Calu3 (cell line): ENCODE data around the gene LRRC45. TPM values are rescaled to one million over a fixed set of nuclear protein-coding genes. Genes with fewer than 3 reads are reported as not detected.

Experiments
- Bru-seq: library from RNA; stranded (reverse); fragments of 400-500 nt; gene quantifications from one replicate; lab custom pipeline; 2021; lab: Mats Ljungman, UMichigan
- BruChase-seq, 2 experiments: library from RNA; stranded (reverse); fragments of 400-500 nt; gene quantifications; one replicate each; lab custom pipeline; 2021; lab: Mats Ljungman, UMichigan
- BruUV-seq: library from RNA; stranded (reverse); fragments of 400-500 nt; replicated peaks from 2 replicates; lab custom pipeline; 2021; lab: Mats Ljungman, UMichigan
- CTCF ChIA-PET: fragments of 300-600 bp; sonication (Branson Sonifier 250); formaldehyde crosslinking; loops from one replicate; lab custom pipeline; 2022; ENCODE audit warnings: antibody characterized with exemption; lab: Charles Lee
- DNase-seq: peaks from one replicate; pipeline ENCODE4 v3.0.0; 2022
- H3K27ac Mint-ChIP-seq: one replicate; pipeline ENCODE4 v1.8.0; 2022; ENCODE audit warnings: mixed read lengths; ENCODE audit not compliant: unreplicated experiment
- H3K27me3 Mint-ChIP-seq: one replicate; pipeline ENCODE4 v1.8.0; 2022; ENCODE audit warnings: mixed read lengths; ENCODE audit not compliant: unreplicated experiment
- H3K36me3 Mint-ChIP-seq: one replicate; pipeline ENCODE4 v1.8.0; 2022; ENCODE audit warnings: mild to moderate bottlenecking, moderate library complexity, mixed read lengths; ENCODE audit not compliant: insufficient read depth, unreplicated experiment
- H3K4me1 Mint-ChIP-seq: one replicate; pipeline ENCODE4 v1.8.0; 2022; ENCODE audit warnings: mild to moderate bottlenecking, low read depth, mixed read lengths; ENCODE audit not compliant: unreplicated experiment
- H3K4me3 Mint-ChIP-seq: one replicate; pipeline ENCODE4 v1.8.0; 2022; ENCODE audit warnings: mild to moderate bottlenecking, low read depth, moderate library complexity, mixed read lengths; ENCODE audit not compliant: unreplicated experiment
- H3K9me3 Mint-ChIP-seq: one replicate; pipeline ENCODE4 v1.8.0; 2022; ENCODE audit warnings: low read depth, mixed read lengths; ENCODE audit not compliant: unreplicated experiment
- CTCF ChIP-seq: fragments of 200-600 bp; IDR thresholded peaks from one replicate; pipeline ENCODE4 v1.8.0; 2022; ENCODE audit warnings: antibody characterized with exemption; ENCODE audit not compliant: unreplicated experiment
- intact Hi-C: fragments of 100-400 bp; cut with micrococcal nuclease; formaldehyde crosslinking; loops from one replicate; pipeline ENCODE4 v1.10.0; 2022; ENCODE audit not compliant: unreplicated experiment
- long read RNA-seq: library from polyadenylated mRNA; stranded (forward); transcript quantifications from one replicate; pipeline ENCODE4 v2.0.0, GENCODE V29; 2022
- total RNA-seq: library from RNA; stranded (reverse); gene quantifications from 2 replicates; pipeline ENCODE4 v1.2.3, GENCODE V29; 2022

LRRC45 gene
- 31.2 and 32.6 TPM in 2 replicates for total RNA-seq
- percentile 43 among the genes with signal in this experiment for Bru-seq, nascent RNA
- percentile 66 among the genes with signal in this experiment for BruChase-seq, experiment 1, labeled RNA remaining after a 6-hour chase
- percentile 69 among the genes with signal in this experiment for BruChase-seq, experiment 2, labeled RNA remaining after a 2-hour chase
- long read RNA-seq, transcript LRRC45-201 (17 exons, 2,701 nt) = major isoform, 12 of 25 reads
- long read RNA-seq, partial matches to known transcripts = 2 of 25 reads
- long read RNA-seq, other reads (novel, unspliced or antisense) = 11 of 25 reads

- intact Hi-C loops = loop anchor here (2.0 to 5.0 kb wide), 2 partner anchors 68 to 129 kb away; no protein-coding TSS in a partner anchor
- CTCF ChIA-PET = interaction anchor here (0.6 to 4.6 kb wide), 13 partner anchors 15 to 232 kb away, joined by 3 to 45 read pairs (median 4); partner anchors contain the start of genes DCXR and NOTUM
- no peak for TF ChIP-seq CTCF
Measured at GRCh38 chr17:82022981-82023446, at the start of gene LRRC45. Gene LRRC45, plus strand, starts transcription at chr17:82023305. Its CDS starts 339 bp downstream, at chr17:82023644.

GRCh38 chr17:81973432-81973831 lies 49.7 kb upstream of the LRRC45 start:
- Mint-ChIP-seq H3K27ac (no peak overlapping the region), H3K27me3 (no peaks in the 10 kb centered on the region), H3K4me1 (peaks cover 5% of the 10 kb centered on the region), H3K36me3 (peaks cover 23% of the 10 kb centered on the region), H3K4me3 (no peak overlapping the region), H3K9me3 (peaks cover 6% of the 10 kb centered on the region)
- TF ChIP-seq CTCF = no peak
- intact Hi-C loops = no loop called here
- no TSS peak for BruUV-seq
- CTCF ChIA-PET = no interaction called here
- DNase-seq = no peak

More at GRCh38 chr17:82022981-82023446, at the start of gene LRRC45:
- peak within 1 kb of the TSS; percentile 81 for H3K4me3 Mint-ChIP-seq
- H3K9me3 Mint-ChIP-seq = no peaks in the 10 kb centered on the region
- peaks cover 63% of the 10 kb centered on the region for H3K36me3 Mint-ChIP-seq
- peak within 1 kb of the TSS; percentile 76 for H3K27ac Mint-ChIP-seq
- H3K27me3 Mint-ChIP-seq = no peaks in the 10 kb centered on the region
- H3K4me1 Mint-ChIP-seq = peaks cover 8% of the 10 kb centered on the region
- peak; percentile 100 for DNase-seq
- no TSS peak for BruUV-seq

- no peak for TF ChIP-seq CTCF
- Mint-ChIP-seq H3K36me3 (peaks cover 35% of the 10 kb centered on the region), H3K4me1 (peaks cover 12% of the 10 kb centered on the region), H3K27ac (peak overlapping the region; percentile 95), H3K27me3 (no peaks in the 10 kb centered on the region), H3K4me3 (peak overlapping the region; percentile 91), H3K9me3 (peaks cover 6% of the 10 kb centered on the region)
- DNase-seq = peak; percentile 28
- intact Hi-C loops = no loop called here
- CTCF ChIA-PET = interaction anchor here (0.7 kb wide), 1 partner anchor 107 kb away, joined by 3 read pairs; no protein-coding TSS in a partner anchor
- BruUV-seq = TSS peak; percentile 59
Measured at GRCh38 chr17:81976332-81977210, 46.5 kb upstream of the LRRC45 start.

GRCh38 chr17:81977211-81977808 lies 45.8 kb upstream of the LRRC45 start, which contains the start of gene ASPSCR1:
Gene ASPSCR1, plus strand, starts transcription at chr17:81977629. Its CDS starts 18 bp downstream, at chr17:81977647.
- H3K4me1 Mint-ChIP-seq = peaks cover 12% of the 10 kb centered on the region
- H3K27ac Mint-ChIP-seq = peak within 1 kb of the TSS; percentile 95
- peaks cover 35% of the 10 kb centered on the region for H3K36me3 Mint-ChIP-seq
- BruUV-seq = no TSS peak
- CTCF ChIA-PET = no interaction called here
- peak; percentile 95 for DNase-seq
- TF ChIP-seq CTCF = no peak
- H3K27me3 Mint-ChIP-seq = no peaks in the 10 kb centered on the region
- peak within 1 kb of the TSS; percentile 91 for H3K4me3 Mint-ChIP-seq
- intact Hi-C loops = no loop called here
- H3K9me3 Mint-ChIP-seq = peaks cover 6% of the 10 kb centered on the region
